ENCODE data around the gene FST. TPM values are rescaled to one million over a fixed set of nuclear protein-coding genes. Genes with fewer than 3 reads are reported as not detected.

Gene FST
- total RNA-seq, 1 donor from 2014 or later, result 14.3 TPM

DNA sequence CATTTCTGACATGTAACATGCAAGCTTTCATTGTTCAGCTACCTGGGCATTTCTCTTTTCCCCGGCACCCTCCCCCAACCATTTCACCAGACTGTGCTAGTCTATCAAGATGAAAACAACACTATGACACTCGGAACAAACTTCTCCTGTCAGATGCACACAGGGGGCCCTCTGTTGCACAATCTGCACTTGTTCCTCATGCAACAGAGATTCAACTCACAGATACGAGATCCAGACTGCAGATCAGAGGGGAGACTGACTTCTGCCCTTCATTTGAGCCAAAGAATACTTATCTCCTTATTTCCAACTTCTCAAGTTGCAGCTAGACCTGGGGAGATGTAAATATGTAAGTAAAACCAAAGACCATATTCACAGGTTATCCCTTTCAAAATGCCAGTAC, 15.7 kb upstream of the FST start:
- no peak overlapping the region for H3K4me3 Mint-ChIP-seq
- no peaks in the 10 kb centered on the region for H3K9me3 Mint-ChIP-seq
- DNase-seq (ENCODE audit: low spot score in 2 of 2, unreplicated experiment in 2 of 2), result no peak
- H3K27ac Mint-ChIP-seq, result no peak overlapping the region
- H3K36me3 Mint-ChIP-seq, result no peaks in the 10 kb centered on the region
- peaks cover 9% of the 10 kb centered on the region for H3K4me1 Mint-ChIP-seq
- H3K27me3 Mint-ChIP-seq (ENCODE audit: low read depth), result peaks cover 3% of the 10 kb centered on the region
- TF ChIP-seq, protein P1, sequence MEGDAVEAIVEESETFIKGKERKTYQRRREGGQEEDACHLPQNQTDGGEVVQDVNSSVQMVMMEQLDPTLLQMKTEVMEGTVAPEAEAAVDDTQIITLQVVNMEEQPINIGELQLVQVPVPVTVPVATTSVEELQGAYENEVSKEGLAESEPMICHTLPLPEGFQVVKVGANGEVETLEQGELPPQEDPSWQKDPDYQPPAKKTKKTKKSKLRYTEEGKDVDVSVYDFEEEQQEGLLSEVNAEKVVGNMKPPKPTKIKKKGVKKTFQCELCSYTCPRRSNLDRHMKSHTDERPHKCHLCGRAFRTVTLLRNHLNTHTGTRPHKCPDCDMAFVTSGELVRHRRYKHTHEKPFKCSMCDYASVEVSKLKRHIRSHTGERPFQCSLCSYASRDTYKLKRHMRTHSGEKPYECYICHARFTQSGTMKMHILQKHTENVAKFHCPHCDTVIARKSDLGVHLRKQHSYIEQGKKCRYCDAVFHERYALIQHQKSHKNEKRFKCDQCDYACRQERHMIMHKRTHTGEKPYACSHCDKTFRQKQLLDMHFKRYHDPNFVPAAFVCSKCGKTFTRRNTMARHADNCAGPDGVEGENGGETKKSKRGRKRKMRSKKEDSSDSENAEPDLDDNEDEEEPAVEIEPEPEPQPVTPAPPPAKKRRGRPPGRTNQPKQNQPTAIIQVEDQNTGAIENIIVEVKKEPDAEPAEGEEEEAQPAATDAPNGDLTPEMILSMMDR (IDR thresholded peaks at IDR 0.05; ENCODE audit: unreplicated experiment), result no peak

DNA sequence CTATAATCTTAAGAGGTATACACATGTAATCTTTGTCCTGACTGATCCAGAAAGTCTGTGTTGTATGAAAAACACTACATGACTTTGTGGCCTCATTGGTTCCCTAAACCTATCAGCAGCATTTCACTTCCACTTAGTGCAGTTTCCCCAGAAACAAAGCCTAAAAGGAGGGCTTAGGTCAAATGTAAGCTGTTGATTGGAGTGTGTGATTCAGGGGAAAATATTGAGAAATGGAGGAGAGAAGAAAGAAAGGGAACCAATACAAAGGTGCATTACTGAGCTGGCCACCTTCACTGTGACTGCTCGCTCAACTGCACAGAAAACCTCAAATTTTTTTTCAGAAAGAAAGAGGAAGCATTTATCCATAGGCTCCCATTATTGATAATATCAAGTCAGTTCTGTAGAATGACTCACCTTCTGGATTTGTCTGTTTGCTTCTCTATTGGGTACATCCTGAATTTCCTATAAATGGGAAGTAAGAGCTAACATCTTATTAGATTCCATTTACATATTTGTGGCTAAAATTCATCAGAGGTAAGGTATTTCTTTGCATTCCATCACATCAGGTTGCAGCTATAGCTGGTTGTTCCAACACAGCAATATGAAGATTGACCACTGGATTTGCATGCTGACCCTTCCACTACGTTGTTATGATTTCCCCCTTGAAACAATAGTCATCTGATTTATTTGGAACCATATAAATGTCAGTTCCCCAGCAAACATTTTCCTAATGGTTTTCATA, 10.3 kb upstream of the FST start:
- TF ChIP-seq, protein P1 (IDR thresholded peaks at IDR 0.05; ENCODE audit: unreplicated experiment), result no peak
- no peak overlapping the region for H3K27ac Mint-ChIP-seq
- H3K4me3 Mint-ChIP-seq, result no peak overlapping the region
- H3K36me3 Mint-ChIP-seq, result no peaks in the 10 kb centered on the region
- no peaks in the 10 kb centered on the region for H3K9me3 Mint-ChIP-seq
- peaks cover 4% of the 10 kb centered on the region for H3K27me3 Mint-ChIP-seq (ENCODE audit: low read depth)
- no peak for DNase-seq (ENCODE audit: low spot score in 2 of 2, unreplicated experiment in 2 of 2)
- H3K4me1 Mint-ChIP-seq, result peaks cover 2% of the 10 kb centered on the region

DNA sequence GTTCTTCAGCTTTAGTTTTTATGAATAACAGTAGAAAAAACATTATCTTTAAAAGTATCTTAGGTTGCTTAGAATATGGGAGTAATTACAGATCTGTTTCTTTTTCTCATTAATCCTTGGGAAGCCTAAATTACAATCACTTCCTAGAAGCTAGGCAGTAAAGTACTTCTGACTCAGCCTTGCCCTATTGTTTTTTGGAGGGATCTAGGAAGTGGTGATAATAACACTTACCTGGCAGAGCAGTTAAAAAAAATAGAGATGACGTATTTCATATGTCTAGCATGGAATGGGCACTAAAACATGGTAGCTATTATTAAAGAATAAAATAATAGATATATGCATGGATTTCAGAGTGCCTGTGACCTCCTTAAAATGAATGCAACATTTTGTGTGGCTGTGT, 8.2 kb upstream of the FST start:
- peaks cover 13% of the 10 kb centered on the region for H3K27me3 Mint-ChIP-seq (ENCODE audit: low read depth)
- no peak overlapping the region for H3K27ac Mint-ChIP-seq
- no peak for DNase-seq (ENCODE audit: low spot score in 2 of 2, unreplicated experiment in 2 of 2)
- no peaks in the 10 kb centered on the region for H3K4me1 Mint-ChIP-seq
- H3K9me3 Mint-ChIP-seq, result no peaks in the 10 kb centered on the region
- H3K36me3 Mint-ChIP-seq, result no peaks in the 10 kb centered on the region
- TF ChIP-seq, protein P1 (IDR thresholded peaks at IDR 0.05; ENCODE audit: unreplicated experiment), result no peak
- H3K4me3 Mint-ChIP-seq, result no peak overlapping the region

DNA sequence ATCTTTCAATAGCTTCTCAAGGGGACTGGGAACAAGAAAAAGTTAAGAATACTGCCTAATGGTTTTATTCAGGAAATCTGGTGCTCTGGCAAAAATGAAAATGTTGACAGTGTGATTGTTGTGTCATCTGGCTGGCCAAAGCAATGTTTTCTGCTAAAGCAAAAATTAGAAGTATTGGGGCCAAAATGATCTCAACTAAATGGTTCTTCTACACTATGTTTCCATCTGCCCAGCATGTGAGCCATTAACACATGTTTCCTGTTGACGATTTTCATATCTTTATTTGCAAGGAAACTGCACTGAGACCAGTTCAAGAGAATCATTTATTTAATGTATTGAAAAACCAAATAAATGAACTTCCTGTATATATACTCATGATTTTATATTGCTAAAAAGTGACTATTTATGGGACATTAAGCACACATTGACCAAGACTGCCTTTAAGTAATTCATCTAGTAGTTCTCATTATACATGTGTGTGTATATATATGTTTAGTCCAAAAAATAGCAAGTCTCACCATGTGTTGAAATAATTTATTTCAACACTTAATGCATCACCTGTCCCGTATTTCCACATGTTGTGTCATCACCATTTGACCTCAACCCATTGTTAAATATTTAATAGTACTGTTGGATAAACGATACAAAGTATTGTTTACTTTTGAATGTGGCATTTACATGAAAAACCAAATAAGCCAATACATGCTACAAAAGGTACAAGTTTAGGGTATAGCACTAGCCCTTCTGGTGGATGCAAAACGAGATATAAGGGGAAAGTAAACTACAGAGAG, 7.5 kb upstream of the FST start:
- Mint-ChIP-seq H3K4me3 (no peak overlapping the region), H3K27me3 (ENCODE audit: low read depth) (peaks cover 16% of the 10 kb centered on the region), H3K27ac (no peak overlapping the region), H3K4me1 (no peaks in the 10 kb centered on the region), H3K9me3 (no peaks in the 10 kb centered on the region), H3K36me3 (no peaks in the 10 kb centered on the region)
- TF ChIP-seq, protein P1 (IDR thresholded peaks at IDR 0.05; ENCODE audit: unreplicated experiment), result no peak
- DNase-seq (ENCODE audit: low spot score in 2 of 2, unreplicated experiment in 2 of 2), result no peak

DNA sequence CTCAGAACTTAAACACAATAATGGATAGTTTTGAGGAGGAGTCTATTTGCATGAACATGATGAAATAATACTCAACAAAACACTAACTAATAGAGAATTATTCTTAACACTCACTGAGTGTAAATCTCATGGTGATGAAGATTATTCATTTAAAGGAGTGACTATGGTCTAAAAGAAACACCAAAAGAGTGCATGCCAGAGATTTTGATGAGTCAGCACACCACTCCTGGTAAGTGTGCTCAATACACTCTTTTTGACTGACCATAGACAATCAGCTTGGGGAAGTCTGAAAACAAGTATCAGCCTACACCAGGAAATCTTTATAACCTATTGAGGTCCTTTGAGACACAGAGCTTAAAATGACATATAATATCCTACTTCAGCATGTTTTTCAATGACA, 6.8 kb upstream of the FST start:
- H3K27ac Mint-ChIP-seq, result no peak overlapping the region
- no peaks in the 10 kb centered on the region for H3K9me3 Mint-ChIP-seq
- H3K4me3 Mint-ChIP-seq, result no peak overlapping the region
- TF ChIP-seq, protein P1 (IDR thresholded peaks at IDR 0.05; ENCODE audit: unreplicated experiment), result no peak
- peaks cover 3% of the 10 kb centered on the region for H3K4me1 Mint-ChIP-seq
- DNase-seq (ENCODE audit: low spot score in 2 of 2, unreplicated experiment in 2 of 2), result no peak
- peaks cover 19% of the 10 kb centered on the region for H3K27me3 Mint-ChIP-seq (ENCODE audit: low read depth)
- H3K36me3 Mint-ChIP-seq, result no peaks in the 10 kb centered on the region

All from mesothelial cell of epicardium (in vitro differentiated cells).